WTC11 (cell line): ENCODE data around the gene PVALB.

Experiments
- ATF2 ChIP-seq: sonication (generic); formaldehyde crosslinking; IDR thresholded peaks from 2 replicates; pipeline ENCODE4 v1.8.1; 2022; ENCODE audit warnings: low read depth, missing genetic modification reagents, borderline replicate concordance
- CTCF ChIP-seq: fragments of 200-600 bp; IDR thresholded peaks from 2 replicates; pipeline ENCODE4 v1.8.0; 2022; ENCODE audit warnings: antibody characterized with exemption
- ELF4 ChIP-seq: sonication (generic); formaldehyde crosslinking; IDR thresholded peaks from 2 replicates; pipeline ENCODE4 v1.8.1; 2022; ENCODE audit warnings: low read depth, mild to moderate bottlenecking, moderate library complexity, missing genetic modification reagents
- FOXP1 ChIP-seq: sonication (generic); formaldehyde crosslinking; IDR thresholded peaks from 2 replicates; pipeline ENCODE4 v1.8.0; 2022; ENCODE audit warnings: missing genetic modification reagents, mild to moderate bottlenecking, moderate library complexity, borderline replicate concordance
- TEAD4 ChIP-seq: sonication (generic); formaldehyde crosslinking; IDR thresholded peaks from 2 replicates; pipeline ENCODE4 v1.8.0; 2022; ENCODE audit warnings: mild to moderate bottlenecking, missing genetic modification reagents
- ZBTB21 ChIP-seq: sonication (generic); formaldehyde crosslinking; IDR thresholded peaks from 2 replicates; pipeline ENCODE4 v1.8.1; 2023; ENCODE audit warnings: mild to moderate bottlenecking, missing genetic modification reagents, borderline replicate concordance
- ZNF219 ChIP-seq: sonication (generic); formaldehyde crosslinking; IDR thresholded peaks from 2 replicates; pipeline ENCODE4 v1.8.0; 2023; ENCODE audit warnings: missing genetic modification reagents, mild to moderate bottlenecking, borderline replicate concordance
- ZNF232 ChIP-seq: sonication (generic); formaldehyde crosslinking; IDR thresholded peaks from 2 replicates; pipeline ENCODE4 v1.8.0; 2022; ENCODE audit warnings: mild to moderate bottlenecking, missing genetic modification reagents

- TF ChIP-seq CTCF (no peak), ATF2 (CRISPR knock-in tag) (no peak), TEAD4 (CRISPR knock-in tag) (no peak), FOXP1 (CRISPR knock-in tag) (no peak), ELF4 (CRISPR knock-in tag) (no peak), ZBTB21 (CRISPR knock-in tag) (no peak), ZNF219 (no peak), ZNF232 (CRISPR knock-in tag) (no peak)
These were observed 1.1 kb downstream of the PVALB start for GRCh38 chr22:36815558-36816338.
